Measurements from ENCODE around the gene C1R.

DNA sequence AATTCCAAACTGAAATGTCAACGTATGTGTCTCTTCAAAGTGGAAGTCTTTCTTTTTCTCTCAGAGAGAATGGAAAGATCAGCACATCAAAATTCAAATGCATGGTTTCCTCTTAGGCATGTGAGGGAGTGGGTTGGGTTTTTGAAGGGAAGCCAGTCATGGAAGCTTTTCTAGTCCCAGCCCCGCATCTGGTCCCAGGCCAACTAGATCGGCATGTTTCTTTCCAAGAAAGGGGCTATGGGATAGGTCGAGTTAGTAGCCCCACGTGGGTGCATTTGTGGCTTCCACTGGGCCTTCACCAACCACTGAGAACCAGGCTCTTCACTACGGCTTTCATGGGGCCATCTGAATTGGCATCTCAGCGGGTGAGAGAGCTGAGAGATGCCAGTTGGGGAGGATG is 25.1 kb downstream of the C1R start:
- TF ChIP-seq, protein P1, sequence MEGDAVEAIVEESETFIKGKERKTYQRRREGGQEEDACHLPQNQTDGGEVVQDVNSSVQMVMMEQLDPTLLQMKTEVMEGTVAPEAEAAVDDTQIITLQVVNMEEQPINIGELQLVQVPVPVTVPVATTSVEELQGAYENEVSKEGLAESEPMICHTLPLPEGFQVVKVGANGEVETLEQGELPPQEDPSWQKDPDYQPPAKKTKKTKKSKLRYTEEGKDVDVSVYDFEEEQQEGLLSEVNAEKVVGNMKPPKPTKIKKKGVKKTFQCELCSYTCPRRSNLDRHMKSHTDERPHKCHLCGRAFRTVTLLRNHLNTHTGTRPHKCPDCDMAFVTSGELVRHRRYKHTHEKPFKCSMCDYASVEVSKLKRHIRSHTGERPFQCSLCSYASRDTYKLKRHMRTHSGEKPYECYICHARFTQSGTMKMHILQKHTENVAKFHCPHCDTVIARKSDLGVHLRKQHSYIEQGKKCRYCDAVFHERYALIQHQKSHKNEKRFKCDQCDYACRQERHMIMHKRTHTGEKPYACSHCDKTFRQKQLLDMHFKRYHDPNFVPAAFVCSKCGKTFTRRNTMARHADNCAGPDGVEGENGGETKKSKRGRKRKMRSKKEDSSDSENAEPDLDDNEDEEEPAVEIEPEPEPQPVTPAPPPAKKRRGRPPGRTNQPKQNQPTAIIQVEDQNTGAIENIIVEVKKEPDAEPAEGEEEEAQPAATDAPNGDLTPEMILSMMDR (conservative IDR thresholded peaks at IDR 0.05; ENCODE audit: low read length), result no peak
- TF ChIP-seq EZH2phosphoT487 (IDR thresholded peaks at IDR 0.05; ENCODE audit: borderline replicate concordance, low read depth, low read length), result no peak
